Measurements from ENCODE around the gene TMEM208.
A peak's percentile ranks its signal among the peaks of the same experiment; 100 is the strongest.

TMEM208 gene

GRCh38 chr16:67237396-67238277, 10.7 kb downstream of the TMEM208 start:
- no peak for DNase-seq

DNA sequence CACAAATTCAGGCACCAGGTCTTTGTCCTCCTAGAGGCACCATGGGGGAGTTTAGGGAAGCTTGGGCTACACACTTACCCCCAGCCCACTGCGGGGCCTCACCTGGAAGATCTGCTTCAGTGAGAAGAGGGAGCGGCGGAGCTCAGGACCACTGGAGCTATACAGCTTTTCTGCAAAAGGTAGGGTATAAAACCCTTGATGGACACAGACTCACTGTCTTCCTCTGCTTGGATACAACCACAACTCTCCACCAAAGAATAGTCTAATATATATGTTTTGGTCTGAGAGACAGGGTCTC, 11.3 kb downstream of the TMEM208 start:
- no peak for DNase-seq

DNA sequence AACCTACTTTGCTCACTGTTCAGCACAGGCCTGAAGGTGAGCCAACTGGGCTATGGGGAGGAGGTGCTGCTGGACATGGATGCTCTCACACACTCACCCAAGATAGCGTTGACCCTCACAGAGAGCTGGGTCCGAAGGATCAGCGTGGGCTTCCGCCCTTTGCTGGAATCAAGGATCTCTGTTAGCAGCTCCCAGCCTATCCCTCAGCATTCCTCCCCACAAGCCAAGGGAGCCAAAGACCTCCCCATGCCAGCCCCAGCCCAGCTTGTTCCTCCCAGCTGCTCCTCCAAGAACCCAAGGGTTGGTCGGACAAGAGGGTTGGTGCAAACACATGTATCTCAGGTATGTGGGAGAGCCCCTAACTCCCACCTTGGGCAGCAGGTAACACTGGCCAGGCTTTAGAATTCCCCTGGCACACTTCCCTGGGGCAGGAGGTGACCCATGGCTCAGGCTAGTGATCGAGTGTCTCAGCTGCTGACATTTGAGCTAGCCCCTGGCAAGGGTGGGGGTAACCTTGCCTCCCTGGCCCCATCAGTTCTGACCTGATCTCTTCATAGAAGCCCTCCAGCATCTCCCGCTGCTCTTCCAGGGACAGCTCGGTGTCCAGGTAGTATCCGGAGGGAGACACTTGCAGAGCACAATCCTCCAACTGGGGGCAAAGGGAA, 12.0 kb downstream of the TMEM208 start:
- DNase-seq: no peak

DNA sequence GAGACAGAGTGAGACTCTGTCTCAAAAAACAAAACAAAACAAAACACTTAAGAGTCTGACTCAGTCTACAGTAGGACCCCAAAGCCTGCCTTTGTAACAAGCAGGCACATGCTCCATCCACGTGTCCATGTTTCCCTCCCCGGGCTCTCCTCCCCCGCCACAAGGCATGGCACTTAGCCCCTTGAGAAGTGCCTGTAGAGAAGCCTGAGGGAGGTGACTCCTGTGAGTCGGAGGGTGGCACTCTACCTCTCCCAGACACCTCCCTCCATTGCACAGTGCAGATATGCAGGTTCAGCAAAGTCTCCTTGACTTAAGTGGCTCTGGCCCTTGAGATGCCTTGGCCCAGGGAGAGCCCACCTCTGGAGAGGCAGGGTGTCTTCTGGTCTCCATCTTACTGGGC, 13.6 kb downstream of the TMEM208 start:
- no peak for DNase-seq

DNA sequence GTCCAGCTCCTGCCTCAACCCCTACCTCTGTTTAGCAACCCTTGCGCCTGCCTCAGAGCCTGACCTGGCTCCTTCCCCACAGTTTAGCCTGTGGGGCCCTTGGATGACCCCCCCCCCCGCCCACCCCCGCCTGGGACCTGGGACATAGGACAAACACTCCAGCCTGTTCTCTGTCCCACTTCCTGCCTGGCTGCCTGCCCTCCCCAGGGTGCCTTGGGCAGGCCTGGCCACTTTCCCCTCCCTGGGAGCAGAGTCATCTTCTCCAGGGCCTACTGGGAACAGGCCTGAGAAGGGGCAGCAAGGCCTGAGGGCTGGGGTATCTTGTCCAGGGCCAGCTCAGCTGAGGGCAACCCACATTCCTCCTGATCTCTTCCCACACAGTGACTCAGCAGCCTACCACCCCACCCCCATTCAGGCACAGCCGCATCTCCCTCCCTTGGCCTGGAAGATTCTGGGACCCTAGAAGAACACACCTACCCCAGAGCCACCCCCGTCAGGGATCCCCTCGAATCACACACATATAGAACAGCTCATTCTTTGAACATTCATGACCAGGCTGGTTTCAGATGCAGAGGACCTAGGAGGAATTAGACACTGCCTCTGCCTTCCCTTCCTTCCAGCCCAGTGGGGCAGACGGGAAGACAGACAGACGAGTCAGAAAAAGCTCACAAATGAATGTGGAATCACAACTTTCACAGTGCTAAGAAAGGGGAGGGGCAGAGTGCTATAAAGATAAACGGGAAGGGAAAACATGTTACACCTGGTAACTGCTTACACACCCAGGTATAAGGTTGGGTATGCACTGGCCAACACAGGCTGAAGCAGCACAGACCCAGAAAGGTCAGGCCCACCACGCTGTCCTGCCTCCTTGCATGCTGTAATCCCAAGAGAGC, 14.3 kb downstream of the TMEM208 start:
- DNase-seq: no peak

- DNase-seq: no peak
Measured at GRCh38 chr16:67242138-67242730, 15.3 kb downstream of the TMEM208 start.

DNA sequence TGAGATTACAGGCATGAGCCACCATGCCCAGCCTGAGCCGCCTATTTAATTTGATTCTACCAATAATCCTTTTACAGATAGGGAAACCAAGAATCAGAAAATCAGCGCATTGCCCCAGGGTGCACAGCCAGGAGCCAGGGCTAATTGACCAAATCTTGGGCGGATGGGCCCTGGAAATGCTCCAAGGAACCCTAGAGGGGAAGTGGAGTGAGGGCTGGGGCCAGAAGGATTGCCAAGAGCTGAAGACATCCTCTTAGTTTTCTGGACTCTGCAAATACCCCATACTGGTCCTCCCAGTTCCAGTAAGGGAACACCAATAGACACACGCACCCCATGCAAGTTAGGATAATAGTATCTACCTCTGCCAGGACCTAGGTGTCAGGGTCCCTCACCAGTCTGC, 16.6 kb downstream of the TMEM208 start:
- DNase-seq: no peak

- DNase-seq: no peak
Measured at GRCh38 chr16:67244387-67245185, 17.7 kb downstream of the TMEM208 start.

DNA sequence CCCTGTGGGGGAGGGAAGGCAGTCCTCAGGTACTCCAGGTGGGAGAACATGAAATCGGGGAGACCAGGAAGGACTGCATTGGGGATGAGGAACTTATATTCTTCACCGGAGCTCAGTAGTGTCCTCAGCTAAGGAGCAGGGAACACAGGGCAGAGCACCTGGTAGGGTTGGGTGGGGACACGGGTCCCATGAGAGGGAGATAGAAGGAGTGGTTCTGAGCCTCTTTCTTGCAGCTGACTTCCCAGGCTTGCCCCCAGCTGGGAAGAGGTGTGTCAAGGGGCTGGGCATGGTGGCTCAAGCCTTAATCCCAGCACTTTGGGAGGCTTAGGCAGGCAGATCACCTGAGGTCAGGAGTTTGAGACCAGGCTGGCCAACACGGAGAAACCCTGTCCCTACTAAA, 18.3 kb downstream of the TMEM208 start:
- no peak for DNase-seq

DNA sequence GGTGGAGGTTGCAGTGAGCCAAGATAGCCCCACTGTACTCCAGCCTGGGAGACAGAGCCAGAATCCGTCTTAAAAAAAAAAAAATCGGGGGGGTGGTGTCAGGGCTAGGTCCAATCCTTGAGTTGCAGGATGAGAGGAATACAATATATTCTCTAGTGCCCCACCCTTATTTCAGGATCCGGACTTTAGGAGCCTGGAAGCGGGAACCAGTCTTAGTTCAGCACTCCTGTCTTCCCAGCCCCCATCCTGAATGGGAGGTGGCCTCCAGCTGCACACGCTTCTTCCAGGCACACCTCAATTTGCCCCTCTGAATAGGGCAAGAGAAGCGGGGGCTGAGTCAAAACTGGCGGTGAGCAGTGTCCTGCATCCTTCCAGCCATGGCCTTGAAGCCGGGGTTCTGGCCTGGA, 18.7 kb downstream of the TMEM208 start:
- no peak for DNase-seq

DNA sequence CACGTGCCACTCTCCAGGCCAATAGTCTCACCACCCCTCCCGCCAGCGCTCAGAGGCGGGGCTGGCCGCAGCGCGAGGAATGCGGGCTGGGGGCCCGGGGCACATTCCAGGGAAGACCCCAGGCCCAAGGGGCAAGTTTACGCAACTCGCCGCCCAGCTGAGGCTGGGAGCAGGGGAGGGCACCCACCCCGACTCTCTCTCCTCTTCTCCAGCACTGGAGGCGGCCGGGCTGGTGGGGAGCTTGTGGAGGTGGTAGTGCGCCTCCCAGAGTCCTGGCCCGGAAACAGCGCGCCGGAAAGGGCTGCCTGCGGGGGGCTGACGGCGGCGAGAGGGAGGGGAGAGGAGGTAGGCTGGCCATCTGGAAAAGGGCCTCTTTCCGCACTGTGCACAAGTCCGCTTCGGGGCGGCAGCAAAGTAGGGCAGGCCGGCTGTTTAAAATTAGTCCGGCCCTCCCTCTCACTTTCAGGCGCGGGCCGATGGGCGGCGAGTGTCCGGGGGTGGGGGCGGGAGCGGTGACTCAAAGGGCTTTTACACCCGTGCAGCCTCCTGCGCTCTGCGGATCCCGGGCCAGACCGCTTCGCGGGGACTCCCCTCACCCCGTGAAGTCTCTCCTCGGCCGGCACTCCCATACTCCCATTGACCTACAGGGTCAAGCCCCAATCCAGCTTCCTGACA, 19.3 kb downstream of the TMEM208 start:
- no peak for DNase-seq

GRCh38 chr16:67246756-67247191, 19.8 kb downstream of the TMEM208 start:
- DNase-seq: no peak

DNA sequence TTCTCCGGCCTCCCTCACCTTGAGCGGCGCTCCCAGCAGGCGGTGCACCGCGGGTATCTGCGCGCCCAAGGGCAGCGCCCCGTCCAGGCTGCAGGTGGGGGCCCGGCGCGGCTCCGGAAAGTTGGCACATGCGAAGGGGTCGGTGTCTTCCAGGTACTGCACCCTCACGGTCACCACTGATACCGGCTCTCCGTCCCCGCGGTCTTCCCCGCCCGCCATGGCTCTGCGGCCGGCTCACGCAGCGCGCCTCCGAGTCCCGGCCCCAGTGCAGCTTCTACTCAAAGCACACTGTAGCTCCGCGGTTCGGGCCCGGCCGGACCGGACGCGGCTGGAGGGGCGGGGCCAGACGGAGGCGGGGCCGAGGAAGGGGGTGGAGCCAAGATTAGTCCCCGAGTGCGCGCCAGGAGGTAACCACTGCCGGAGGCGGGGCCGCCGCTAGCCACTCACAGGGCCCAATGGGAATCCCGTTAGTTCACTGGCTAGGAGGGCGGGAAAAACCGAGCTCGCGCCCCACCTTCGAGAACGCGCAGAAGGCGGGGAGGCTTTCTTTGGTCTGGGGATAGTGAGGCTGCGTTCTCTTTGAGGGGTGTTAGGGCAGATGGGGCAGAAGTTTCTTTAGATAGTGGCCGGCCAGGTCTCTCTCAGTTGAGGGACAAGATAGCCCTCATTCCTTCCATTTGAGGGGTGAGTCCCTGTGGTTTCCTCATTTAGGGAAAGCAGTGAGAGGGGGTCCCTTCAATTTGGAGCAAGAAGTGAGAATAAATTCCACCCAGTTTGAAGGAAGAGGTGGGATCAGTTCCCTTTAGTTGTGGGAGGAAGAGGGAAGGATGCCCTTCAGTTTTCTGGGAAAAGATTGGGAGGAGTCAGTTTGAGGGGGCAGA, 20.5 kb downstream of the TMEM208 start, which contains the start of gene FHOD1:
TSS of gene FHOD1 (minus strand) at position 290 of the 881 bp plus-strand sequence. CDS start at position 219, 71 bp downstream.
- DNase-seq: peak; percentile 23

- DNase-seq: no peak
Measured at GRCh38 chr16:67248073-67248400, 21.1 kb downstream of the TMEM208 start.

DNA sequence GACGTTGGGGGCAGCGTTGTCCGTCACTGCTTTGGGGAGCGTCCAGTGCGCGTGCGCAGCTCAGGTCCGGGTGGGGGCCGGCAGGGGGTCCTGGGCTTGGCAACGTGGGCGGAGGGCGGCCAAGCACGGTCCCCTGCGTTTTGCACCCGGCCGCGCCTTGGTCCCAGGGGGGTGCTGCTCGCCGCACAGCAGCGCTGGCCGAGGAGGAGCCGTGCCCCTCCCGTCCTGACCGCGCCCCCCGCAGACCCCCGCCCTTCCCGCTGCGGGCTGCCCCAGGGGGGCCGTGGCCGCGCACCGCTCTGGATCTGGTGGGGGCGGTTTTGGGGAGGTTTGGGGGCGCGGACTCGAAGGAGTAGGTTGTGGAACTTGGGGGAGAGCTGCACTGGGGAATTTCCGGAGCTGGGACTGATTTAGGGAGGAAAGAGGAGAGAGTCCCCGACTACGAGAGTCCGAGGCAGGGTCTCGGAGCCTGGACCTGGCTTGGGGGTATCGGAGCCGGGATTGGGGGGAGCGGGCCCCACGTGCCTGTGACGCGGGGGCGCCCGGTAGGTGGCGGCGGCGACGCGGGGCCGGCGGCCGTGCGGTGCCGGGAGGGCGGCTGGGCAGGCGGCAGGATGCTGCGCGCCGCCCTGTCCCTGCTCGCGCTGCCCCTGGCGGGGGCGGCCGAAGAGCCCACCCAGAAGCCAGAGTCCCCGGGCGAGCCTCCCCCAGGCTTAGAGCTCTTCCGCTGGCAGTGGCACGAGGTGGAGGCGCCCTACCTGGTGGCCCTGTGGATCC, 21.7 kb downstream of the TMEM208 start, which contains the start of gene SLC9A5:
TSS of gene SLC9A5 (plus strand) at position 579 of the 777 bp plus-strand sequence. CDS start at position 615, 36 bp downstream.
- DNase-seq: no peak

GRCh38 chr16:67249178-67250044, 22.5 kb downstream of the TMEM208 start:
- no peak for DNase-seq

DNA sequence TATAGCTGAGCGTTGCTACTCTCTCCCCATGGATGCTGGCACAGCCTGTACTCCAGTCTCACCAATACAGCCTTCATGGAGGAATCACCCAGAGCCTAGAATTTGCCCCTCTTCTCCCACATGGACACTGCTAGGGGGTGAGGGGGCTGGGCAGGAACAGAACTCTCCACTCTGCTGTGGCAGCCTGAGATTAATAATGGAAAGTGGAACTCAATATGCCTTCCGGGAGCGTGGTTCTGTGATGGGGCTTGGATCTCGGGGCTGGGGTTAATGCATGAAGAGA, 23.1 kb downstream of the TMEM208 start:
- no peak for DNase-seq

GRCh38 chr16:67252609-67253497, 25.9 kb downstream of the TMEM208 start:
- DNase-seq: no peak

All from NCI-H2029 treated with DMSO at 0.1 percent for 48 hours (cell line).